Myocyte (in vitro differentiated cells): ENCODE measurements around the gene MAP3K6. TPM values are rescaled to one million over a fixed set of nuclear protein-coding genes. Genes with fewer than 3 reads are reported as not detected.

Experiments used
- DNase-seq: peaks from one replicate; pipeline ENCODE4 v3.0.0-alpha.2; 2012; ENCODE audit warnings: low read depth
- total RNA-seq: library from RNA; depleted of rRNA; stranded (reverse); fragments of >200 nt; gene quantifications from 2 replicates; pipeline ENCODE4 v1.2.3, GENCODE V29; 2014

The MAP3K6 gene
- total RNA-seq, 1 donor from 2014 or later: 29.3 TPM

DNA sequence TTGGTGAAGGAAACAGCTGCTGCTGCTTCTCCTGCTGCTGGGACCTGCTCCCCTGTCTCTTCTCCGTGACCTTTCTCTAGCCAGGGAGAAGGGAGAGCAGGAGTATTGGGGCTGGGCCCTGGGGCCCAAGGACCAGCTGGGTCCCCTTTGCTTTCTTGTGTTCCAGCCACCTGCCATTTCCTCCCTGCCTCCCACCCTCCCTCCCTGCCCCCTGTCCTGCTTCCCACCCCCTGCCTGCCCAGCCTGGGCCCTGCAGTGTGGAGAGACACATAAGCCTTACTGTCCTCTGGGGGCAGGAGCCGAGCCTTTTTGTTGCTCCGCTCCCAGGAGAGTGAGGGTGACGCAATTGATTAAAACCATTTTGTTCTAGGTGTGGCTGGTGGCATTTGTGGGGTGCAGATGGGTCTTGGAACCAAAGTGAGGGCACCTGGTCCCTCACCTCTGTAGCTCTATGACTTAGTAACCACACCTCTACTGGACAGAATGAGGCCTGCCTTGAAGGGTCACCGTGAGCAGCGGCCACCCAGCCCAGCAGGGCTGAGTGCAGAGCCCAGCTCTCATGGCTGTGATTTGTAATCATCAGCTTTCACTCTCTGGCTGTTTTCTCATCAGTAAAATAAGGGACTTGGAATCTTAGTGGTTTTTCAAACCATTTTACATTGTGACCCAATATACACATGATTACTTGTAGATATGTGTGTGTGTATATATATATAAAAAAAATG lies 58.7 kb downstream of the MAP3K6 start:
- peak; percentile 17 for DNase-seq

- DNase-seq: no peak
These were observed 59.6 kb downstream of the MAP3K6 start for GRCh38 chr1:27306892-27307761.

DNA sequence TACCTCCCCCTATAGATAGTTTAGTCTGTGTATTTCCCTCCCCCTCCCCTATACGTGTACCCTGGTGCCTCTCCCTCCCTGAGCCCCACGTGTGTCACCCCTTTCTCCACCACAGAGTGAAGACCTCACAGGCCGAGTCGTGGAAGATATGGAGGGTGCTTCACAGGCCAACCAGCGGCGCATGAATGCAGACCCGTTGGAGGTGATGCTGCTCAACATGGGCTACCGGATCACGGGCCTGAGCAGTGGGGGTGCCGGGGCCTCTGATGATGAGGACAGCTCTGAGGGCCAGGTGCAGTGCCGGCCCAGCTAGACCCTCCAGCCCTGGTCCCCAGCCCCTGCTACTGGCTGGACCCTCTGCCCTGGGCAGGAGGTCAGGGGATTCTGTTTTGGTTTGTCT lies 60.7 kb downstream of the MAP3K6 start:
- DNase-seq: no peak

Other genes starting within 250 kb of the MAP3K6 start
- gene SLC9A1, start 211.8 kb downstream of the MAP3K6 start, total RNA-seq: 4.6 and 9.6 TPM in 2 replicates
- 23.7 and 30.1 TPM in 2 replicates for gene WDTC1, start 132.3 kb downstream of the MAP3K6 start, total RNA-seq
- 37.8 and 42.7 TPM in 2 replicates for gene TMEM222, start 44.8 kb downstream of the MAP3K6 start, total RNA-seq
- gene SYTL1, start 24.9 kb downstream of the MAP3K6 start, total RNA-seq: 0.05 TPM in 1 of 2 replicates, not detected in the other
- not detected in 2 replicates for gene FCN3, start 7.9 kb upstream of the MAP3K6 start, total RNA-seq
- not detected in 2 replicates for gene CD164L2, start 16.4 kb upstream of the MAP3K6 start, total RNA-seq
- gene GPR3, start 25.7 kb upstream of the MAP3K6 start, total RNA-seq: 0.16 and 0.72 TPM in 2 replicates
- 17.3 and 18.2 TPM in 2 replicates for gene WASF2, start 123.2 kb upstream of the MAP3K6 start, total RNA-seq
- gene AHDC1, start 237.2 kb upstream of the MAP3K6 start, total RNA-seq: 46.6 and 55.3 TPM in 2 replicates